Skeletal muscle tissue (tissue), 4 donors: Measurements from ENCODE around the gene TMA7. TPM values are rescaled to one million over a fixed set of nuclear protein-coding genes. Genes with fewer than 3 reads are reported as not detected.

ENCODE experiments used
- H3K27ac ChIP-seq: one replicate; pipeline ENCODE4 v1.7.0; 2013; ENCODE audit warnings: mild to moderate bottlenecking, low read depth, low read length, inconsistent platforms
- H3K27me3 ChIP-seq, 3 donors: one replicate each; pipeline ENCODE4 v1.7.0; 2013; ENCODE audit warnings: low read length in 3 of 3; ENCODE audit not compliant: control insufficient read depth in 3 of 3, insufficient read depth in 3 of 3
- H3K36me3 ChIP-seq, 3 donors: one replicate each; pipeline ENCODE4 v1.7.0; 2013; ENCODE audit warnings: low read length in 3 of 3; ENCODE audit not compliant: control insufficient read depth in 3 of 3, insufficient read depth in 3 of 3
- H3K4me1 ChIP-seq, 3 donors: one replicate each; pipeline ENCODE4 v1.7.0; 2013; ENCODE audit warnings: low read length in 3 of 3, mild to moderate bottlenecking in 3 of 3; ENCODE audit not compliant: control insufficient read depth in 3 of 3, insufficient read depth in 3 of 3
- H3K4me3 ChIP-seq, 3 donors: one replicate each; pipeline ENCODE4 v1.7.0; 2013; ENCODE audit warnings: low read length in 3 of 3
- H3K9ac ChIP-seq, 3 donors: one replicate each; pipeline ENCODE4 v1.7.0; 2013; ENCODE audit warnings: low read length in 3 of 3, mild to moderate bottlenecking in 3 of 3, moderate library complexity in 2 of 3, low read depth in 1 of 3
- H3K9me3 ChIP-seq, 3 donors: one replicate each; pipeline ENCODE4 v1.7.0; 2013; ENCODE audit warnings: low read length in 3 of 3; ENCODE audit not compliant: control insufficient read depth in 3 of 3
- total RNA-seq: library from RNA; depleted of rRNA; stranded (reverse); fragments of >200 nt; gene quantifications from one replicate; pipeline ENCODE4 v1.2.3, GENCODE V29; 2014
- donor health status: Osteomylitis.

The TMA7 gene
- total RNA-seq, 1 donor from 2014 or later: 157 TPM

DNA sequence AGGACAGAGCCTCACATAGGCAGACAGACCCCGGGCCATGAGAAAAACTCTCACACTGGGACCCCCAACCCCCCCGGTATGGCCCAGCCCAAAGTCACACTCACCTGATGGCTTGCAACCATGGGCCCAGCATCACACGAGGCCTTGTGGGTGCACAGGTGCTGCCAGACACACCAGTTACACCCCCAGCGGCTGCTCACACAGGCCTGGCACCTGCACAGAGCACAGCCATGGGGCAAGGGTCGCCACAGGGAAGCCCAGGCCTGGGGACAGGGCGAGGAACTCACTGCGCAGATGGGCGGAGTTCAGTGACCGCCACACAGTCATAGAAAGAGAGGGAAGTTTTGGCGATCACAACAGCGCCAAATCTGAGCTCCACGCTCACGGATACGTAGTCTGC lies 19.5 kb upstream of the TMA7 start:
- peaks cover 0 to 2% (median 0%) of the 10 kb centered on the region in 3 donors for H3K36me3 ChIP-seq

DNA sequence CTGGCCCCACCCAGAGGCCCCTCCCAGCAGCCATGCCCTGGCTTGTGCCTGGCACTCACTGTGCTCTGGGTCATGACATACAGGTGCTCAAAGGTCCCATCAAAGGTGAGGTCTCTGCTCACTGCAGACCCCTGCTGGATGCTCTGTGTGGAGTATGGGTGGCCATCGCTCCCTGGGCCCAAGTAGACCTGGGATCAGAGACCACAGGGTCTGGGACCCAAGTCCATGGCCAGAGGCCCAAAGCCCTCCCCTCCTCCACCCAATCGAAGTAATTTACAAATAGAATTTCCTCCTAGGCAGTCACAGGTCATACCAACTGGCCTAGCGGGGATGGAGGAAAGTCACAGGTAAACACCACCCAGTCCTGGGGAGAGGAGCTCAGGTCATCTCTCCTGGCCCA lies 17.8 kb upstream of the TMA7 start:
- Histone ChIP-seq H3K27ac (no peak overlapping the region), H3K36me3 (no peaks in the 10 kb centered on the region), H3K4me3 (no peak overlapping the region), H3K9me3 (no peaks in the 10 kb centered on the region), H3K27me3 (peaks cover 0 to 22% (median 10%) of the 10 kb centered on the region in 3 donors), H3K9ac (no peak overlapping the region), H3K4me1 (peaks cover 8 to 17% (median 11%) of the 10 kb centered on the region in 3 donors)

More for the DNA sequence above, 19.5 kb upstream of the TMA7 start:
- Histone ChIP-seq H3K27ac (no peak overlapping the region), H3K4me3 (no peak overlapping the region), H3K27me3 (peaks cover 0 to 19% (median 7%) of the 10 kb centered on the region in 3 donors), H3K4me1 (peaks cover 2 to 4% (median 2%) of the 10 kb centered on the region in 3 donors), H3K9me3 (no peaks in the 10 kb centered on the region), H3K9ac (no peak overlapping the region)

DNA sequence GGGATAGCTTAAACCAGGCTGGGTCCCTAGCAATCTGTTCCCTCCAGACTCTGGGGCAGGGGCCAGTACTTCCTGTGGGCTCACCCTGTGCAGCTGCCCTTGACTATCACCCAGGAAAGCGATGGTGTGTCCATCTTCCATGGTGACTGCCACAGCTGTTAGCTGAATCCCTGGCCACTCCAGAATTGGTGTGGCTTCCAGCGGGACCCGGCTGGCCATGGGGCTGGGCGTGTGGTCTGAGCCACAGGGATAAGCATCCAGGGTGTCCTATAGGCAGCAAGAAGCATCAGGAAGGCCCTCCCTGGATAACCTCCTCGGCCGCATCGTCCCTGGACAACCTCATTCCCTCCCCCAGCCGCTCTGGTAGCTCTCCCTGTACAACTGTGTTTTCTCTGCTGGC lies 17.4 kb upstream of the TMA7 start:
- no peaks in the 10 kb centered on the region for H3K9me3 ChIP-seq
- H3K9ac ChIP-seq: no peak overlapping the region
- no peak overlapping the region for H3K4me3 ChIP-seq
- peaks cover 12 to 21% (median 13%) of the 10 kb centered on the region in 3 donors for H3K4me1 ChIP-seq
- no peaks in the 10 kb centered on the region for H3K36me3 ChIP-seq
- peaks cover 0 to 25% (median 13%) of the 10 kb centered on the region in 3 donors for H3K27me3 ChIP-seq
- H3K27ac ChIP-seq: no peak overlapping the region

DNA sequence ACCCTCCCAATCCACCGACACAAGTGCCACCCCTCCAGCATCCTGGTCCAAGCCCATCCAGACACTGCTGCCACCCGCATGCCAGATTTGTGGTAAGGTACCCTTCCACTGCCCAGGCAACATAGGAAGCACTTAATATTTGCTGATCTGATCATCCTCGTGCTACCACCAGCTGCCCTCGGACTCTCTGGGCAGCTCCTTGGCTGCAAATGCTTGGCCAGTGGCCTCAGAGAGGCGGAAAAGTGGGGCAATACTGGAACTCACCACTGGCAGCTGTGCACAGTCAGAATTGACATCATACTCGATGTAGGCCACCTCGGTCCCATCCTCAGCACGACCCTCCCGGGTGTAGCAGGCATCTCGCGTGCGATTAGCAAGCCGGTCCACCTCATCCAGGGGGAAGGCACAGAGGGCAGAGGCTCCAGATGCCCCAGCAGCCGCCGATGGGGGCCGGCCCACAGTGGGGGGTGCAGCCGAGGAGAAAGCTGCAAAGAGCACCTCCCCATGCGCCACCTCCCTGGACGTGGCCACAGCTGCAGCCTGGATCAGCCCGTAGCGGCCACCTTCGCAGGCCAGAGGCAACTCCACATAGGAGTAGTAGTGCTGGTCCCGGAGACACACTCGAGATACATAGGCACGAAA lies 16.7 kb upstream of the TMA7 start:
- Histone ChIP-seq H3K9me3 (no peaks in the 10 kb centered on the region), H3K4me3 (no peak overlapping the region), H3K27me3 (peaks cover 0 to 32% (median 18%) of the 10 kb centered on the region in 3 donors), H3K27ac (no peak overlapping the region), H3K9ac (peak overlapping the region in 1 of 3 donors; percentile 10), H3K4me1 (peaks cover 17 to 28% (median 19%) of the 10 kb centered on the region in 3 donors), H3K36me3 (no peaks in the 10 kb centered on the region)

DNA sequence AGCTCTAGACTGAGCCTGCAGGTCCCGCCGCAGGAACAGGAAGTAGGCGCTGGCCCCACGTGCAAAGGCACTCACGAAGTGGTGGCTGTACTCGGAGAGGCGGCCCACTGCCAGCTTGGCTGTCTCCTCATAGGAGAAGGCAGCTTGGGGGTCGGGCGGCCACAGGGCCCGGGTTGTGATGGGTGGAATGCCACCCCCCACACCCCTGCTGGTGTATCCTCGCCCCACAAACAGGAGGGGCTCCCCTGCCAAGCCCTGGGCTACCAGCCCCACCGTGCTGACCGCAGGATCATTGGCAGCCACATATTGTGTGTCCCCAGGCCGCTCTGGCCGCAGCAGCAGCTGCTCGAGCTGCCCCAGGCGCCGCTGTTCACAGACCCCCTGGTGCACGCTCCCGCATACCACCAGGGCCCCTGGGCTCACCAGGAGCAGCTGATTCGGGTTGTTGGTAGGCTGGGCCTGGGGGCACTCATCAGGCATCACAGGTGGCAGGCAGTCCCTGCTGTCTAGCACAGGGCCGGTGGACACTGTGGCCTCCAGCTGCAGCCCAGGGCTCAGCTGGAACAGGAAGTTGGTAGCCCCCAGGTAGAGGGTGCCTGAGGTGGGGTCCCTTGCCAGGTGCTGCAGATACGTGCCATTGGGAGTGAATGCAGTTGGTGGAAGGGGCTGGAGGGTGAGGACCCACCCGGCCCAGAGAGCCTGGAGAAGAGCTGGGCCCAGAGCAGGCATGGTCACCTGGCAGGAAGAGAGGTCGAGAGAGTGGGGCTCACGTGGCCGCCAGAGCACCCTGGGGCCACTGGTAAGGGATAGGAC lies 16.0 kb upstream of the TMA7 start:
- Histone ChIP-seq H3K9ac (peak overlapping the region in 1 of 3 donors; percentile 10), H3K9me3 (no peaks in the 10 kb centered on the region), H3K27me3 (peaks cover 0 to 34% (median 20%) of the 10 kb centered on the region in 3 donors), H3K4me1 (peaks cover 18 to 30% (median 19%) of the 10 kb centered on the region in 3 donors), H3K36me3 (no peaks in the 10 kb centered on the region), H3K27ac (no peak overlapping the region), H3K4me3 (no peak overlapping the region)

DNA sequence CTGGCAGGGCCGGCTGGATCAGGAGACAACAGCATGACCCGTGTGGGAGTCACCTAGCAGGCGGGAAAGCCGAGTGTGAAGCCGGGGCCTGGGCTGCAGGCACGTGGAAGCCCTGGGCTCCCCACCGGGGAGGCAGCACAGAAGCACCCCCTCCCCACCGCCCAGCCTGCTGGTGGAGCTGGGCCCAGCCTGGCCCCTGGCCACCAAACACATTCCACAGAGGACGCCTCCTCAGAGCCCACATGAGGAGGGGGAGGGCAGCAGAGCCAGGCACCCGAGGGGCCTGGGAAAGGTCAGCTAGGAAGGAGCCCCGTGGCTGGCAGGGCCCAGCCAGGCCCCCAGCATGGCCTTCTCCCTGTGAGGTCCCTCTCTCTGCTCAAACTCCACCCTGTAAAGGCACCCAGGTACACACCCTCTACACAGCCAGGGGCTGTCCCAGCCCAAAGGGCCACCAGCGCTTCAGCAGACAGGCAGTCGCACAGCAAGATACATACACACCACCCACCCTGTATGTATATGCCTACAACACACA lies 14.7 kb upstream of the TMA7 start:
- Histone ChIP-seq H3K27me3 (peaks cover 0 to 34% (median 20%) of the 10 kb centered on the region in 3 donors), H3K27ac (no peak overlapping the region), H3K4me1 (peaks cover 24 to 37% (median 26%) of the 10 kb centered on the region in 3 donors), H3K4me3 (no peak overlapping the region), H3K9me3 (no peaks in the 10 kb centered on the region), H3K36me3 (no peaks in the 10 kb centered on the region), H3K9ac (no peak overlapping the region)

DNA sequence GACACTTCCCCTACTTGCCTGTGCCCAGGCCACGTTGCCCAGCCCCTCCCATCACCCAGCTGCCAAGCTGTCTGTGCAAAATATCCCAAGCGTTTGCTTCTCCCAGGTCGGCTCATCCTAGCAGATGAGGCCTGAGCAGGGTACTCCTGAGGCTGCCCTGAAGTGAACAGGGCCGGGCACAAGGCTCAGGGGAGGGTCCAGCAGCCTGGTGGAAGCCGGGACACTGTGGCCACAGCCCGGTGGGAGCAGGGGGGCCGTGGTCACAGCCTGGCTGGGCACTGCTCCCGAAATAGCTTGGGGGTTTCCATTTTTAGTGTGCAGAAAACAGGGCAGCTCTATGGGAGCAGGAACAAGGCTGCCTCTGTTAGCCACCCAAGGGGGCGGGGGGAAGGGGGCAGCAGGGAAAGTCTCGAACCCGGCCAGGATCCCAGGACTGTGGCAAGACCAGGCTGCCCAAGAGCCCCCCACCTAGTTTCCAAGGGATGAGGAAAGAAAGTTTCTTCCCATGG lies 13.6 kb upstream of the TMA7 start:
- H3K27me3 ChIP-seq: peaks cover 0 to 30% (median 20%) of the 10 kb centered on the region in 3 donors
- H3K27ac ChIP-seq: no peak overlapping the region
- H3K9me3 ChIP-seq: no peaks in the 10 kb centered on the region
- H3K36me3 ChIP-seq: no peaks in the 10 kb centered on the region
- H3K9ac ChIP-seq: peak overlapping the region in 1 of 3 donors; percentile 33
- H3K4me3 ChIP-seq: no peak overlapping the region
- peaks cover 24 to 37% (median 27%) of the 10 kb centered on the region in 3 donors for H3K4me1 ChIP-seq

DNA sequence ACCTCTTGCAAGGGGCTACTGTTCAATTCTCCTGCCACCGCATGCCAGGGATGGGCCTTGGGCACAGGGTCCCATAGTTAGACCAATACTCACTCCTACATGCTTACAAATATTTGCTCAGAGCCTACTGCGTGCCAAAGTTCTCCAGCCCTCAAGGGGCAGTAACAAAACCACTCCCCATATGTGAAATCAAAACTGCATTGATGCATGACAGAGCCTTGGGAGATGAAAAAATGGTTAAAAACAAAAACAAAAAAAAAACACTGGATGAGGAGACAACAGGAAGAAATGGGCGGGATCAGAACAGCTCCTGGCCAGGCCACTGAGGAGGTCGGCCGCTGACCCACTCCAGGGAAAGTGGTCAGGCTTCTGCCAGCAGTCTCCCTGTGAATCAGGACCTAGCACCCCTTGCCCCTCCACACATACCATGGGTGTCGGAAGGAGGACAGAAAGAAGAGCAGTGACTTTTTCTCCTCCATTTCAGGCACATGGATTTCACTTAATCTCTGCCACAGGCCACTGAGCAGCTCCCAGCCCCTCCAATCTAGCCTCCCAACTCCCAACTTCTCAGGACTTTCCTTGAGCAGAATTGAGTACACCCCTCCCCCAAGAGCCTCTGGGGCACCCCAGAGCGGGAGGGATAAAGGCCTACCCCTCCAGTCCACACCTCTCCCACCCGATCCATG lies 13.0 kb upstream of the TMA7 start:
- H3K9ac ChIP-seq: peak overlapping the region in 1 of 3 donors; percentile 33
- H3K4me3 ChIP-seq: no peak overlapping the region
- peaks cover 0 to 24% (median 20%) of the 10 kb centered on the region in 3 donors for H3K27me3 ChIP-seq
- H3K4me1 ChIP-seq: peaks cover 24 to 37% (median 27%) of the 10 kb centered on the region in 3 donors
- H3K36me3 ChIP-seq: peaks cover 0 to 2% (median under 1%) of the 10 kb centered on the region in 3 donors
- H3K27ac ChIP-seq: no peak overlapping the region
- H3K9me3 ChIP-seq: no peaks in the 10 kb centered on the region

DNA sequence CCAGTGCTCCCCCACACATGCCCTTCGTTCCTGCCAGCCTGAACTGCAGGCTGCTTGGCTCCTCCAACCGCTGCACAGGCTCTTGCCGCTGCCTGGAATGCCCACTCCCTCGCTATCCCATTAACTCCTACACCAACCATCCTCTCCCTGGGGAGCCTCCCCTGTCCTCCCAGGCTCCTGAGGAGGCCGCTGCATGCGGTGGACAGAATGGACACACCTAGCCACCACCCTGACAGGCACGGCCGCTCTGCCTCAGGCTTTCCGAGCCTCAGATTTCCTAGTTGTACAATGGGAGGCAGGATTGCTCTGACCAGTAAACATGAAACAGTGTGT lies 12.5 kb upstream of the TMA7 start:
- H3K9me3 ChIP-seq: no peaks in the 10 kb centered on the region
- no peak overlapping the region for H3K4me3 ChIP-seq
- peaks cover 24 to 37% (median 27%) of the 10 kb centered on the region in 3 donors for H3K4me1 ChIP-seq
- H3K27ac ChIP-seq: no peak overlapping the region
- peak overlapping the region in 2 of 3 donors; percentile 21 to 33 for H3K9ac ChIP-seq
- H3K27me3 ChIP-seq: peaks cover 0 to 20% (median 19%) of the 10 kb centered on the region in 3 donors
- H3K36me3 ChIP-seq: peaks cover 5 to 7% (median 5%) of the 10 kb centered on the region in 3 donors
